GM18499 (cell line): ENCODE measurements around the gene DLGAP1.
"Not testable (repeated sequence)": the region's sequence is repeated elsewhere in the genome, so short reads cannot be mapped to it uniquely, and the experiment has no call there.

Experiments used
- ATAC-seq: cut with Tn5 transposase; IDR thresholded peaks from one replicate; pipeline ENCODE4 v1.9.1; 2021; ENCODE audit warnings: moderate number of reproducible peaks; ENCODE audit not compliant: insufficient read depth, unreplicated experiment

Gene DLGAP1

GRCh38 chr18:3623769-3624545 lies 831.1 kb downstream of the DLGAP1 start:
- no peak for ATAC-seq

- ATAC-seq, result no peak
These were observed 834.7 kb downstream of the DLGAP1 start for GRCh38 chr18:3620146-3621119.

GRCh38 chr18:3619746-3620145 lies 835.4 kb downstream of the DLGAP1 start:
- ATAC-seq, result no peak

- no peak for ATAC-seq
These were observed 835.9 kb downstream of the DLGAP1 start for GRCh38 chr18:3619222-3619621.

- ATAC-seq, result no peak
These were observed 838.4 kb downstream of the DLGAP1 start for GRCh38 chr18:3616744-3617143.

- ATAC-seq, result no peak
These were observed 839.0 kb downstream of the DLGAP1 start for GRCh38 chr18:3616142-3616541.

- ATAC-seq, result no peak
These were observed 839.6 kb downstream of the DLGAP1 start for GRCh38 chr18:3615374-3615985.

GRCh38 chr18:3612315-3612714 lies 842.8 kb downstream of the DLGAP1 start:
- ATAC-seq, result no peak

GRCh38 chr18:3611313-3612090 lies 843.6 kb downstream of the DLGAP1 start:
- no peak for ATAC-seq

GRCh38 chr18:3610813-3611212 lies 844.3 kb downstream of the DLGAP1 start:
- ATAC-seq, result no peak

- no peak for ATAC-seq
These were observed 844.9 kb downstream of the DLGAP1 start for GRCh38 chr18:3610188-3610708.

- ATAC-seq, result no peak
These were observed 846.6 kb downstream of the DLGAP1 start for GRCh38 chr18:3608488-3608887.

- not testable (repeated sequence) for ATAC-seq
These were observed 847.0 kb downstream of the DLGAP1 start for GRCh38 chr18:3608099-3608453.

GRCh38 chr18:3607309-3608098 lies 847.6 kb downstream of the DLGAP1 start:
- no peak for ATAC-seq

- not testable (repeated sequence) for ATAC-seq
These were observed 848.2 kb downstream of the DLGAP1 start for GRCh38 chr18:3606863-3607262.

GRCh38 chr18:3605954-3606443 lies 849.1 kb downstream of the DLGAP1 start:
- ATAC-seq, result no peak

- ATAC-seq, result no peak
These were observed 849.6 kb downstream of the DLGAP1 start for GRCh38 chr18:3605486-3605952.

- peak; percentile 90 for ATAC-seq
These were observed 850.4 kb downstream of the DLGAP1 start for GRCh38 chr18:3604498-3605408.
